WTC11 (cell line): ENCODE results near the gene NXPE3. TPM values are rescaled to one million over a fixed set of nuclear protein-coding genes. Genes with fewer than 3 reads are reported as not detected.
"Not testable (repeated sequence)": the region's sequence is repeated elsewhere in the genome, so short reads cannot be mapped to it uniquely, and the experiment has no call there.

Source experiments
- ATAC-seq: fragments of 200-7000 bp; cut with Tn5 transposase; 2 replicates; pipeline ENCODE4 v1.10.0; 2021; ENCODE audit warnings: mild to moderate bottlenecking, moderate library complexity
- CTCF ChIA-PET: fragments of 300-600 bp; sonication (Branson Sonifier 250); formaldehyde crosslinking; loops from one replicate; lab custom pipeline; 2021; ENCODE audit warnings: antibody characterized with exemption; lab: Charles Lee
- POLR2A ChIA-PET: fragments of 350-600 bp; sonication (Branson Sonifier 250); formaldehyde crosslinking; loops from one replicate; lab custom pipeline; 2021; ENCODE audit warnings: antibody characterized with exemption; lab: Charles Lee
- DNase-seq: peaks from one replicate; pipeline ENCODE4 v3.0.0; 2021; ENCODE audit warnings: low spot score
- H3K27ac Mint-ChIP-seq: 2 replicates; pipeline ENCODE4 v1.8.0; 2021; ENCODE audit warnings: mixed read lengths
- H3K27me3 Mint-ChIP-seq: 2 replicates; pipeline ENCODE4 v1.8.0; 2021; ENCODE audit warnings: low read depth, mild to moderate bottlenecking, moderate library complexity, mixed read lengths
- H3K36me3 Mint-ChIP-seq: 2 replicates; pipeline ENCODE4 v1.8.0; 2021; ENCODE audit warnings: mixed read lengths
- H3K4me1 Mint-ChIP-seq: 2 replicates; pipeline ENCODE4 v1.8.0; 2022; ENCODE audit warnings: mixed read lengths
- H3K4me3 Mint-ChIP-seq: 2 replicates; pipeline ENCODE4 v1.8.0; 2021; ENCODE audit warnings: mild to moderate bottlenecking, moderate library complexity, mixed read lengths
- H3K9me3 Mint-ChIP-seq: 2 replicates; pipeline ENCODE4 v1.8.0; 2021; ENCODE audit warnings: mixed read lengths
- ATF1 ChIP-seq: sonication (generic); formaldehyde crosslinking; IDR thresholded peaks from 2 replicates; pipeline ENCODE4 v1.8.1; 2023; ENCODE audit warnings: mild to moderate bottlenecking, moderate library complexity, missing genetic modification reagents
- ETV6 ChIP-seq: sonication (generic); formaldehyde crosslinking; IDR thresholded peaks from 2 replicates; pipeline ENCODE4 v1.8.1; 2022; ENCODE audit warnings: mild to moderate bottlenecking, missing genetic modification reagents
- KAT7 ChIP-seq: sonication (generic); formaldehyde crosslinking; IDR thresholded peaks from 2 replicates; pipeline ENCODE4 v1.8.1; 2023; ENCODE audit warnings: missing genetic modification reagents, mild to moderate bottlenecking, borderline replicate concordance
- SMAD3 ChIP-seq: sonication (generic); formaldehyde crosslinking; IDR thresholded peaks from 2 replicates; pipeline ENCODE4 v1.8.0; 2022; ENCODE audit warnings: missing genetic modification reagents, mild to moderate bottlenecking, borderline replicate concordance
- SMAD4 ChIP-seq: sonication (generic); formaldehyde crosslinking; IDR thresholded peaks from 2 replicates; pipeline ENCODE4 v1.8.0; 2022; ENCODE audit warnings: mild to moderate bottlenecking, missing genetic modification reagents
- SP1 ChIP-seq: sonication (generic); formaldehyde crosslinking; conservative IDR thresholded peaks from 2 replicates; pipeline ENCODE4 v1.8.1; 2022; ENCODE audit warnings: missing genetic modification reagents
- ZBTB21 ChIP-seq: sonication (generic); formaldehyde crosslinking; IDR thresholded peaks from 2 replicates; pipeline ENCODE4 v1.8.1; 2023; ENCODE audit warnings: mild to moderate bottlenecking, missing genetic modification reagents, borderline replicate concordance
- ZNF121 ChIP-seq: sonication (generic); formaldehyde crosslinking; IDR thresholded peaks from 2 replicates; pipeline ENCODE4 v1.8.0; 2023; ENCODE audit warnings: missing genetic modification reagents
- ZNF232 ChIP-seq: sonication (generic); formaldehyde crosslinking; IDR thresholded peaks from 2 replicates; pipeline ENCODE4 v1.8.0; 2022; ENCODE audit warnings: mild to moderate bottlenecking, missing genetic modification reagents
- ZNF396 ChIP-seq: fragments of 250-450 bp; sonication (Bioruptor Pico); IDR thresholded peaks from 2 replicates; pipeline ENCODE4 v1.8.0; 2021; ENCODE audit warnings: mild to moderate bottlenecking, moderate library complexity, borderline replicate concordance
- total RNA-seq: library from RNA; stranded (reverse); gene quantifications from 3 replicates; pipeline ENCODE4 v1.2.3, GENCODE V29; 2021
- TF ChIP-seq, protein P1 (sequence below): sonication (generic); formaldehyde crosslinking; conservative IDR thresholded peaks from 2 replicates; pipeline ENCODE4 v1.8.1; 2023; ENCODE audit warnings: mild to moderate bottlenecking, low read depth, missing genetic modification reagents, moderate library complexity
- TF ChIP-seq, protein P2 (sequence below): sonication (generic); formaldehyde crosslinking; IDR thresholded peaks from 2 replicates; pipeline ENCODE4 v1.8.0; 2023; ENCODE audit warnings: mild to moderate bottlenecking, missing genetic modification reagents
- TF ChIP-seq, protein P3 (sequence below): fragments of 250-450 bp; sonication (Bioruptor Pico); IDR thresholded peaks from 2 replicates; pipeline ENCODE4 v1.9.0; 2021; ENCODE audit warnings: mild to moderate bottlenecking, borderline replicate concordance

NXPE3 gene
- total RNA-seq, 1 experiment from 2014 or later, result 13.9 TPM

DNA sequence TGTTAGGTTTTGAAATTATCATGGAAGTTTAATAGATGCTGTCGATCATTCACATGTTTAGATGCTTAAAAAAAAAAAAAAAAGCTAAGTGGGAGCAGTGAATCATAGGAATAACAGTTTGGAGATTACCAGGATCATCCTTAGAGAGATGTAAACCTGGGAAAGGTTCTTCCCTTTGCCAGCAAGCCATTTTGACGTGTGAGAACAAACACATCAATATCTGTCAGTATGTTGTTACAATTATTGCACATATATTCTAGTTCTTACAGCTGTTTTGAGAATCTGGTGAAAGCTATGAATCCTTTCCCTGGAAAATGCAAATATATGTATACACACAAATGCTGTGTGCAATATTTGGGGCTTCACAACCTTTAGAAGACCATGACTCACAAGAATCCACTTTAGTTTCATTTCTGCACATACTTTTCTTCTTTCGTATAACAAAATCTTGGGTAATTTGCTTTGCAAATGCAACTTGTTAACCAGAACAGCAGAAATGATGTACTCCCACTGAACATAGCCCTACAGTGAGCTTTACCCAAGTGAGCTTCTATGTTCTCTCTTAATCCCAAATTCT is 82.3 kb downstream of the NXPE3 start:
- Mint-ChIP-seq H3K27me3 (no peaks in the 10 kb centered on the region), H3K9me3 (no peaks in the 10 kb centered on the region), H3K4me1 (peaks cover 3% of the 10 kb centered on the region), H3K36me3 (peaks cover 44% of the 10 kb centered on the region), H3K4me3 (no peak overlapping the region), H3K27ac (no peak overlapping the region)
- POLR2A ChIA-PET, result interaction anchor here (0.6 kb wide), 1 partner anchor 37 kb away, joined by 4 read pairs; no protein-coding TSS in a partner anchor
- TF ChIP-seq ZNF121 (CRISPR knock-in tag), result no peak
- no peak for ATAC-seq
- no peak for DNase-seq
- CTCF ChIA-PET, result no interaction called here

DNA sequence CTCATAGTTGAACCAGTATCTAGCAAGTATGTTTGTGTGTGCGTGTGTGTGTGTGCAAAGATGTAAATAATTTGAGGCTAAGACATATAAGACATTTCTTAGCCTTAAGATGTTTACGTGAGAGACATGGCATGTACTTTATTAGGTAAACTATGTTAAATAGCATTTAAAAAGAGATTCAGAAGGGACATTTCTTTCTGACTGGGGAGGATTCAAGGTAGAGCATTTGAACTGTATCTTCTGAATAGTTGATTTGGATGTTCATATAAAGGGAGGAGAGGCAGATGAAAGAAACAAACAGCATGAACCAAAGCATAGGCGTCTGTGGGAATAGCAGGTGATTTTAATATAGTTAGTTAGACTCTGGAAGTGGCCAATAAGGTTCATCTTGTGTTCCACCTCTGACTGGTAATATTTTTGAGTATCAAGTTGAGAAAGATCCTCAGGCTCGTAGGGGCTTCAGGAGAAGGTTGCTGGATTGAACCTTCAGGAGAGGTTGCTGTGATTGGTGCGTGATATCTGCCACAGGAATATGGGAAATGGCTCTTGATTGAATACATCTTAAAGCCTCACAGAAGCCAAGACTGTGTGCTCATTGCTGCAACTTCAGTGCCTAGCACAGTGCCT is 82.9 kb downstream of the NXPE3 start:
- Mint-ChIP-seq H3K4me1 (peaks cover 4% of the 10 kb centered on the region), H3K9me3 (no peaks in the 10 kb centered on the region), H3K27ac (no peak overlapping the region), H3K36me3 (peaks cover 38% of the 10 kb centered on the region), H3K27me3 (no peaks in the 10 kb centered on the region), H3K4me3 (no peak overlapping the region)
- POLR2A ChIA-PET, result interaction anchor here (0.6 kb wide), 1 partner anchor 37 kb away, joined by 4 read pairs; no protein-coding TSS in a partner anchor
- no peak for ATAC-seq
- CTCF ChIA-PET, result no interaction called here
- TF ChIP-seq ZNF121 (CRISPR knock-in tag) (no peak), ZBTB21 (CRISPR knock-in tag) (no peak)
- TF ChIP-seq, protein P1, sequence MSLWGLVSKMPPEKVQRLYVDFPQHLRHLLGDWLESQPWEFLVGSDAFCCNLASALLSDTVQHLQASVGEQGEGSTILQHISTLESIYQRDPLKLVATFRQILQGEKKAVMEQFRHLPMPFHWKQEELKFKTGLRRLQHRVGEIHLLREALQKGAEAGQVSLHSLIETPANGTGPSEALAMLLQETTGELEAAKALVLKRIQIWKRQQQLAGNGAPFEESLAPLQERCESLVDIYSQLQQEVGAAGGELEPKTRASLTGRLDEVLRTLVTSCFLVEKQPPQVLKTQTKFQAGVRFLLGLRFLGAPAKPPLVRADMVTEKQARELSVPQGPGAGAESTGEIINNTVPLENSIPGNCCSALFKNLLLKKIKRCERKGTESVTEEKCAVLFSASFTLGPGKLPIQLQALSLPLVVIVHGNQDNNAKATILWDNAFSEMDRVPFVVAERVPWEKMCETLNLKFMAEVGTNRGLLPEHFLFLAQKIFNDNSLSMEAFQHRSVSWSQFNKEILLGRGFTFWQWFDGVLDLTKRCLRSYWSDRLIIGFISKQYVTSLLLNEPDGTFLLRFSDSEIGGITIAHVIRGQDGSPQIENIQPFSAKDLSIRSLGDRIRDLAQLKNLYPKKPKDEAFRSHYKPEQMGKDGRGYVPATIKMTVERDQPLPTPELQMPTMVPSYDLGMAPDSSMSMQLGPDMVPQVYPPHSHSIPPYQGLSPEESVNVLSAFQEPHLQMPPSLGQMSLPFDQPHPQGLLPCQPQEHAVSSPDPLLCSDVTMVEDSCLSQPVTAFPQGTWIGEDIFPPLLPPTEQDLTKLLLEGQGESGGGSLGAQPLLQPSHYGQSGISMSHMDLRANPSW (CRISPR knock-in tag), result no peak
- no peak for DNase-seq

DNA sequence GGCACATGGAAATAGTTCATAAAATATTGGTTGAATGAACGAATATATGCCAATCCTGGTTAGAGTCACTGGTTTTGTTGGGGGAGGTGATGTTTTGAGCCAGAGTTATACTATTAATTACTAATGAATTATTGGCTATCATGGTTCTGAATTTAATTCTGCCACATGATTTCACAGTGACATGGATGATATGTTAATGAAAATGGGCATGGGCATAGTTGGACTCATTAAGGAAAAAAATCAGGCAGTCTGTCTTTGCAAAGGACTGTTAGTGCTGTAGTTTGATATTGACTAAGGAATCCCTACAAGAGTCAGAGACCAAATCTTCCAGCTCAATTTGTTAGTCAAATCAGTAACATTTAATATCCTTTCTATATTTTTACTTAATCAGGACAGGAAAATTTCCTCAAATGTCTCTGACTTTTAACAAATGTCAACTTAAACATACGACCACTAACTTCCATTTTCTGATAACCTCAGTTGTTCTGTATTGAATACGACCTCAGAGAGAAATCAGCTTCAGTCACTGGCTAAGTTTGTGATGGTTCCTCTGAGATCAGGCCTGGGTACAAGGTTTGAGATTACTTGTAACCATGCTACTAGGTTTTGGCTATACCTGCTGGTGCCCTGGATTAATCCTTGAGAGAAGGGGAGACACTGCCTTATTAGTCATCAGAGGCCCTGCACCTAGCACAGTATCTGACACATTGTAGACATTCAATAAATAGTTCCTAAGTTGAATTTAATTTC is 83.6 kb downstream of the NXPE3 start:
- DNase-seq, result no peak
- no peaks in the 10 kb centered on the region for H3K9me3 Mint-ChIP-seq
- no peak for ATAC-seq
- POLR2A ChIA-PET, result no interaction called here
- no peak overlapping the region for H3K4me3 Mint-ChIP-seq
- peaks cover 32% of the 10 kb centered on the region for H3K36me3 Mint-ChIP-seq
- H3K27ac Mint-ChIP-seq, result no peak overlapping the region
- H3K4me1 Mint-ChIP-seq, result peaks cover 4% of the 10 kb centered on the region
- TF ChIP-seq ZBTB21 (CRISPR knock-in tag), result no peak
- TF ChIP-seq ZNF396 (CRISPR knock-in tag), result no peak
- TF ChIP-seq, protein P2, sequence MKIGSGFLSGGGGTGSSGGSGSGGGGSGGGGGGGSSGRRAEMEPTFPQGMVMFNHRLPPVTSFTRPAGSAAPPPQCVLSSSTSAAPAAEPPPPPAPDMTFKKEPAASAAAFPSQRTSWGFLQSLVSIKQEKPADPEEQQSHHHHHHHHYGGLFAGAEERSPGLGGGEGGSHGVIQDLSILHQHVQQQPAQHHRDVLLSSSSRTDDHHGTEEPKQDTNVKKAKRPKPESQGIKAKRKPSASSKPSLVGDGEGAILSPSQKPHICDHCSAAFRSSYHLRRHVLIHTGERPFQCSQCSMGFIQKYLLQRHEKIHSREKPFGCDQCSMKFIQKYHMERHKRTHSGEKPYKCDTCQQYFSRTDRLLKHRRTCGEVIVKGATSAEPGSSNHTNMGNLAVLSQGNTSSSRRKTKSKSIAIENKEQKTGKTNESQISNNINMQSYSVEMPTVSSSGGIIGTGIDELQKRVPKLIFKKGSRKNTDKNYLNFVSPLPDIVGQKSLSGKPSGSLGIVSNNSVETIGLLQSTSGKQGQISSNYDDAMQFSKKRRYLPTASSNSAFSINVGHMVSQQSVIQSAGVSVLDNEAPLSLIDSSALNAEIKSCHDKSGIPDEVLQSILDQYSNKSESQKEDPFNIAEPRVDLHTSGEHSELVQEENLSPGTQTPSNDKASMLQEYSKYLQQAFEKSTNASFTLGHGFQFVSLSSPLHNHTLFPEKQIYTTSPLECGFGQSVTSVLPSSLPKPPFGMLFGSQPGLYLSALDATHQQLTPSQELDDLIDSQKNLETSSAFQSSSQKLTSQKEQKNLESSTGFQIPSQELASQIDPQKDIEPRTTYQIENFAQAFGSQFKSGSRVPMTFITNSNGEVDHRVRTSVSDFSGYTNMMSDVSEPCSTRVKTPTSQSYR (CRISPR knock-in tag), result no peak
- TF ChIP-seq KAT7 (CRISPR knock-in tag), result no peak
- TF ChIP-seq ETV6 (CRISPR knock-in tag), result no peak
- no peak for TF ChIP-seq ZNF232 (CRISPR knock-in tag)
- no peak for TF ChIP-seq SP1
- TF ChIP-seq, protein P1 (CRISPR knock-in tag), result no peak
- TF ChIP-seq SMAD3 (CRISPR knock-in tag), result no peak
- TF ChIP-seq ZNF121 (CRISPR knock-in tag), result no peak
- no peak for TF ChIP-seq SMAD4 (CRISPR knock-in tag)
- TF ChIP-seq, protein P3, sequence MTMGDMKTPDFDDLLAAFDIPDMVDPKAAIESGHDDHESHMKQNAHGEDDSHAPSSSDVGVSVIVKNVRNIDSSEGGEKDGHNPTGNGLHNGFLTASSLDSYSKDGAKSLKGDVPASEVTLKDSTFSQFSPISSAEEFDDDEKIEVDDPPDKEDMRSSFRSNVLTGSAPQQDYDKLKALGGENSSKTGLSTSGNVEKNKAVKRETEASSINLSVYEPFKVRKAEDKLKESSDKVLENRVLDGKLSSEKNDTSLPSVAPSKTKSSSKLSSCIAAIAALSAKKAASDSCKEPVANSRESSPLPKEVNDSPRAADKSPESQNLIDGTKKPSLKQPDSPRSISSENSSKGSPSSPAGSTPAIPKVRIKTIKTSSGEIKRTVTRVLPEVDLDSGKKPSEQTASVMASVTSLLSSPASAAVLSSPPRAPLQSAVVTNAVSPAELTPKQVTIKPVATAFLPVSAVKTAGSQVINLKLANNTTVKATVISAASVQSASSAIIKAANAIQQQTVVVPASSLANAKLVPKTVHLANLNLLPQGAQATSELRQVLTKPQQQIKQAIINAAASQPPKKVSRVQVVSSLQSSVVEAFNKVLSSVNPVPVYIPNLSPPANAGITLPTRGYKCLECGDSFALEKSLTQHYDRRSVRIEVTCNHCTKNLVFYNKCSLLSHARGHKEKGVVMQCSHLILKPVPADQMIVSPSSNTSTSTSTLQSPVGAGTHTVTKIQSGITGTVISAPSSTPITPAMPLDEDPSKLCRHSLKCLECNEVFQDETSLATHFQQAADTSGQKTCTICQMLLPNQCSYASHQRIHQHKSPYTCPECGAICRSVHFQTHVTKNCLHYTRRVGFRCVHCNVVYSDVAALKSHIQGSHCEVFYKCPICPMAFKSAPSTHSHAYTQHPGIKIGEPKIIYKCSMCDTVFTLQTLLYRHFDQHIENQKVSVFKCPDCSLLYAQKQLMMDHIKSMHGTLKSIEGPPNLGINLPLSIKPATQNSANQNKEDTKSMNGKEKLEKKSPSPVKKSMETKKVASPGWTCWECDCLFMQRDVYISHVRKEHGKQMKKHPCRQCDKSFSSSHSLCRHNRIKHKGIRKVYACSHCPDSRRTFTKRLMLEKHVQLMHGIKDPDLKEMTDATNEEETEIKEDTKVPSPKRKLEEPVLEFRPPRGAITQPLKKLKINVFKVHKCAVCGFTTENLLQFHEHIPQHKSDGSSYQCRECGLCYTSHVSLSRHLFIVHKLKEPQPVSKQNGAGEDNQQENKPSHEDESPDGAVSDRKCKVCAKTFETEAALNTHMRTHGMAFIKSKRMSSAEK, result no peak
- TF ChIP-seq ATF1 (CRISPR knock-in tag), result no peak
- CTCF ChIA-PET, result no interaction called here
- no peaks in the 10 kb centered on the region for H3K27me3 Mint-ChIP-seq

DNA sequence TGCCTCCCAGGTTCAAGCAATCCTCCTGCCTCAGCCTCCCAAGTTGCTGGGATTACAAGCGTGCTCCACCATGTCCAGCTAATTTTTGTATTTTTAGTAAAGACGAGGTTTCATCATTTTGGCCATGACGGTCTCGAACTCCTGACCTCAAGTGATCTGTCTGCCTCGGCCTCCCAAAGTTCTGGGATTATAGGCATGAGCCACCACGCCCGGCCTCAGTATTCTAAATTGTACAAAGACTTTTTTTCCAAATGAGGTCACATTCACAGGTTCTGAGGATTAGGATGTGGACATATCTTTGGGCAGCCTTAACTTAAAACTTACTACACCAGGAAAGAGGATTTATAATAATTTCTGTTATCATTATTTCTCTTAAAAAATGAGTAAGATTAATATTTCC is 85.9 kb downstream of the NXPE3 start:
- H3K9me3 Mint-ChIP-seq, H3K4me3 Mint-ChIP-seq, H3K27ac Mint-ChIP-seq, ATAC-seq, H3K27me3 Mint-ChIP-seq, DNase-seq, H3K4me1 Mint-ChIP-seq, POLR2A ChIA-PET, H3K36me3 Mint-ChIP-seq: not testable (repeated sequence)
- CTCF ChIA-PET, result interaction anchor here (1.7 to 2.1 kb wide), 3 partner anchors 15 to 360 kb away, joined by 4 to 7 read pairs (median 4); partner anchors contain the start of gene NFKBIZ
